Kidney (tissue), 14 donors: ENCODE results near the gene BMP8B. TPM values are rescaled to one million over a fixed set of nuclear protein-coding genes. Genes with fewer than 3 reads are reported as not detected.
A peak's percentile ranks its signal among the peaks of the same experiment; 100 is the strongest.
"Not testable (repeated sequence)": the region's sequence is repeated elsewhere in the genome, so short reads cannot be mapped to it uniquely, and the experiment has no call there.

ENCODE experiments used
- DNase-seq, 5 donors: peaks; one replicate each; pipeline ENCODE4 v3.0.0-alpha.2; 2013 to 2020
- FAIRE-seq: peaks from 2 replicates; lab custom pipeline; 2012; peaks lifted over from hg19 to GRCh38; lab: Jason Lieb, UNC
- H3K27ac ChIP-seq, 2 donors: one replicate each; pipeline ENCODE4 v1.7.0; 2013; ENCODE audit warnings: low read depth in 2 of 2, low read length in 2 of 2, inconsistent platforms in 1 of 2
- H3K27me3 ChIP-seq: one replicate; pipeline ENCODE4 v1.7.1; 2013; ENCODE audit warnings: low read length, inconsistent platforms; ENCODE audit not compliant: control insufficient read depth, insufficient read depth
- H3K36me3 ChIP-seq, 3 donors: one replicate each; pipeline versions ENCODE4 v1.7.0 to v1.7.1; 2013; ENCODE audit warnings: low read length in 3 of 3, control low read depth in 1 of 3, inconsistent platforms in 1 of 3; ENCODE audit not compliant: insufficient read depth in 3 of 3, control insufficient read depth in 2 of 3
- H3K4me1 ChIP-seq, 3 donors: one replicate each; pipeline versions ENCODE4 v1.7.0 to v1.7.1; 2013; ENCODE audit warnings: low read length in 3 of 3, inconsistent platforms in 1 of 3, low read depth in 1 of 3; ENCODE audit not compliant: control insufficient read depth in 2 of 3, insufficient read depth in 2 of 3
- H3K4me3 ChIP-seq, 3 donors: one replicate each; pipeline versions ENCODE4 v1.7.0 to v1.8.1; 2013; ENCODE audit warnings: low read length in 3 of 3, control low read depth in 1 of 3, inconsistent platforms in 1 of 3
- H3K9ac ChIP-seq, 3 donors: one replicate each; pipeline versions ENCODE4 v1.7.0 to v1.7.1; 2013; ENCODE audit warnings: low read length in 3 of 3, control low read depth in 1 of 3, inconsistent platforms in 1 of 3
- H3K9me3 ChIP-seq, 3 donors: one replicate each; pipeline versions ENCODE4 v1.7.0 to v1.7.1; 2013; ENCODE audit warnings: low read length in 3 of 3, control low read depth in 1 of 3, inconsistent platforms in 1 of 3; ENCODE audit not compliant: control insufficient read depth in 2 of 3, insufficient read depth in 1 of 3
- CTCF ChIP-seq: IDR thresholded peaks from 3 replicates; pipeline ENCODE4 v1.5.1; 2012; ENCODE audit warnings: mild to moderate bottlenecking, moderate library complexity, borderline replicate concordance; ENCODE audit not compliant: insufficient read depth; ENCODE audit errors: extremely low read depth
- intact Hi-C: fragments of 100-400 bp; cut with DNase I; formaldehyde crosslinking; loops from one replicate; pipeline ENCODE4 v1.11.1; 2022
- polyA plus RNA-seq: library from polyadenylated mRNA; stranded (reverse); fragments of 350-450 nt; fragmentation: Illumina TruSeq; extraction: RNeasy Lipid Tissue Mini Kit (QIAGEN cat#74804); gene quantifications from one replicate; pipeline ENCODE4 v1.2.3, GENCODE V29; 2014; ENCODE audit warnings: low read depth, low replicate concordance; ENCODE audit not compliant: insufficient read depth
- total RNA-seq: library from RNA; stranded (reverse); fragmentation: NEBNext Ultra II Directional; extraction: Animal tissue kit (Norgen Biotek cat#: 25700); gene quantifications from one replicate; pipeline ENCODE4 v1.2.1, GENCODE V29; 2021
- donor health status: control.
- donor health status: control.
- donor health status: control.
- donor health status: control.
- donor health status: control.
- donor health status: DM: yes; HTN: yes; CAD: no.
- donor health status: Normal renal cell carcinoma (clear cell type).

The BMP8B gene
- total and polyA plus RNA-seq, 2 donors from 2014 or later = 0.34 to 4.9 TPM

- Histone ChIP-seq H3K9ac (no peak overlapping the region), H3K4me1 (peaks cover 0 to 2% (median 0%) of the 10 kb centered on the region in 3 donors), H3K27ac (no peak overlapping the region), H3K9me3 (no peaks in the 10 kb centered on the region), H3K27me3 (no peaks in the 10 kb centered on the region), H3K36me3 (no peaks in the 10 kb centered on the region), H3K4me3 (no peak overlapping the region)
- intact Hi-C loops = no loop called here
- DNase-seq (peak in 1 of 5 donors; percentile 19), FAIRE-seq (no peak)
- no peak for TF ChIP-seq CTCF
Measured at GRCh38 chr1:39826583-39826982, 37.9 kb upstream of the BMP8B start.

- peaks cover 0 to 2% (median 0%) of the 10 kb centered on the region in 3 donors for H3K4me1 ChIP-seq
- no peaks in the 10 kb centered on the region for H3K36me3 ChIP-seq
- no peak for TF ChIP-seq CTCF
- H3K27ac ChIP-seq = no peak overlapping the region
- H3K4me3 ChIP-seq = no peak overlapping the region
- no peak for FAIRE-seq
- peak in 1 of 5 donors; percentile 51 for DNase-seq
- intact Hi-C loops = no loop called here
- no peaks in the 10 kb centered on the region for H3K27me3 ChIP-seq
- H3K9ac ChIP-seq = no peak overlapping the region
- H3K9me3 ChIP-seq = no peaks in the 10 kb centered on the region
Measured at GRCh38 chr1:39825432-39825941, 36.8 kb upstream of the BMP8B start.

- H3K36me3 ChIP-seq, intact Hi-C loops, H3K27me3 ChIP-seq, H3K9me3 ChIP-seq, H3K4me1 ChIP-seq, H3K4me3 ChIP-seq, H3K9ac ChIP-seq, H3K27ac ChIP-seq: not testable (repeated sequence)
- FAIRE-seq = peak; percentile 86
- peak in 1 of 5 donors; percentile 39 for DNase-seq
Measured at GRCh38 chr1:39823450-39823849, 34.8 kb upstream of the BMP8B start.

GRCh38 chr1:39822146-39822545 is 33.5 kb upstream of the BMP8B start:
- H3K9ac ChIP-seq = no peak overlapping the region
- no peak overlapping the region for H3K4me3 ChIP-seq
- intact Hi-C loops = no loop called here
- FAIRE-seq (no peak), DNase-seq (no peak)
- no peaks in the 10 kb centered on the region for H3K36me3 ChIP-seq
- no peaks in the 10 kb centered on the region for H3K27me3 ChIP-seq
- no peak overlapping the region for H3K27ac ChIP-seq
- no peak for TF ChIP-seq CTCF
- H3K9me3 ChIP-seq = no peaks in the 10 kb centered on the region
- peaks cover 0 to 2% (median 0%) of the 10 kb centered on the region in 3 donors for H3K4me1 ChIP-seq
